Stimulated activated CD8-positive, alpha-beta memory T cell treated with anti-CD3 and anti-CD28 coated beads, Interleukin-2, amount 100 ng/mL, for 48 hours (primary cell): ENCODE measurements around the gene NT5C3B.
A peak's percentile ranks its signal among the peaks of the same experiment; 100 is the strongest.
"Not testable (repeated sequence)": the region's sequence is repeated elsewhere in the genome, so short reads cannot be mapped to it uniquely, and the experiment has no call there.

ENCODE experiments used
- DNase-seq, 2 donors: peaks; one replicate each; pipeline ENCODE4 v3.0.0-alpha.2; 2020; ENCODE audit warnings: low read depth in 2 of 2

NT5C3B gene

DNA sequence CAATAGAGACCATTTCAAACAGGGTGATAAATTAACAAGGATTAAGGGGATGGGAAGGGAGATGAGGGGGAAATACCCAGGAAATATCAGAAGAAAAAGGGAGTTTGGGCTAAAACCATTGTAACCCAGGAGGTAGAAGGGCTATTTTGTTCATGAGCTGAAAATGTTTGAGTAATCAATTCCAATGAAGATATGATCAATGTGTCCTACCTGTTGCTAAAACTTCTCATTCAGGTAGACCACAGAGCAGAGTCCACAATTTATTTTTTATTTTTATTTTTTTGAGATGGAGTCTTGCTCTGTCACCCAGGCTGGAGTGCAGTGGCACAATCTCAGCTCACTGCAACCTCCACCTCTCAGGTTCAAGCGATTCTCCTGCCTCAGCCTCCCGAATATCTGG lies 3.4 kb upstream of the NT5C3B start:
- DNase-seq, result not testable (repeated sequence)

DNA sequence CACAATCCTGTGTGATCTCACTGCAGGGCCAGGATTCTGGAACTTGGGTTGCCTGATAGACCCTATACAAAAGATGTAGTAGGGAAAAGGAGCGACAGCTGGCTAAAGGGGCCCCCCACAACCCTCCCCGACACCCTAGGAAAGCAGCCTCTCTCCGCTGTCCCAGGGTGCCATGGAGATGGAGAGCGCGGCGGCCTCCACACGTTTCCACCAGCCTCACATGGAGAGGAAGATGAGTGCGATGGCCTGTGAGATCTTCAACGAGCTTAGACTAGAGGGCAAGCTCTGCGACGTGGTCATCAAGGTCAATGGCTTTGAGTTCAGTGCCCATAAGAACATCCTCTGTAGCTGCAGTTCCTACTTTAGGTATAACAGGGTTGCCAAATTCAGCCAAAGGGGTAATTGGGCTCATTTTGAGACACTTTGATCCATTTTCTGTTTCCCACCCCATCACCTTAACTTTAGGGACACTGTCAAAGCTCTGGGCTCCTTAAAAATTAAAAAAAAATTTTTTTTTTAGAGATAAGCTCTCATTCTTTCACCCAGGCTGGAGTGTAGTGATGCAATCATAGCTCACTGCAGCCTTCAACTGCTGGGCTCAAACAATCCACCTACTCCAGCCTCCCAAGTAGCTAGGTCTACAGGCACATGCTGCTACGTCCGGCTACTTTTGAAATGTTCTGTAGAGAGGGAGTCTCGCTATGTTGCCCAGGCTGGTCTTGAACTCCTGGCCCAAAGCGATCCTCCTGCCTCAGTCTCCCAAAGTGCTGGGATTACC lies 1.9 kb upstream of the NT5C3B start, which contains the start of gene KLHL10:
Gene KLHL10 (plus strand): TSS at position 65 of the 778 bp plus-strand sequence. CDS start 108 bp downstream, at position 173.
- no peak for DNase-seq

DNA sequence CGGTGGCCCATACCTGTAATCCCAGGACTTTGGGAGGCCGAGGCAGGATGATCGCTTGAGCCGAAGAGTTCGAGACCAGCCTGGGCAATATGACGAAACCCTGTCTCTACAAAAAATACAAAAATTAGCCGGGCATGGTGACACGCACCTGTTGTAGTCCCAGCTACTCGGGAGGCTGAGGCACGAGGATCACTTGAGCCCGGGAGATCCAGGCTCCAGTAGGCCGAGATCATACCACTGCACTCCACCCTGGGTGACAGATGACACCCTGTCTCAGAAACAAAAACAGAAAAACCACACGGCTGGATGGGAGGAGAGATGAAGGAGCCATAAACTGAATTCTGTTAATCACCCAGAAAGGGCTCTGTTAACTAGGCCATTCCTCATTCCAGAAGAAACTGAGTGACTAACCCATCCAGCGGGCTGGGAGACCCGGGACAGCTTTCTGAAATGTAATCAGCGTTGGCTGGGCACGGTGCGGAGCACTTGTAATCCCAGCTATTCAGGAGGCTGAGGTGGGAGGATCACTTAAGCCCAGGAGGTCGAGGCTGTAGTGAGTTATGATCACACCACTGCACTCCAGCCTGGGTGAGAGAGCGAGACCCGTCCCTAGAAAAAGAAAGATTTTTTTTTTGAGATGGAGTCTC lies 641 bp upstream of the NT5C3B start:
- no peak for DNase-seq

DNA sequence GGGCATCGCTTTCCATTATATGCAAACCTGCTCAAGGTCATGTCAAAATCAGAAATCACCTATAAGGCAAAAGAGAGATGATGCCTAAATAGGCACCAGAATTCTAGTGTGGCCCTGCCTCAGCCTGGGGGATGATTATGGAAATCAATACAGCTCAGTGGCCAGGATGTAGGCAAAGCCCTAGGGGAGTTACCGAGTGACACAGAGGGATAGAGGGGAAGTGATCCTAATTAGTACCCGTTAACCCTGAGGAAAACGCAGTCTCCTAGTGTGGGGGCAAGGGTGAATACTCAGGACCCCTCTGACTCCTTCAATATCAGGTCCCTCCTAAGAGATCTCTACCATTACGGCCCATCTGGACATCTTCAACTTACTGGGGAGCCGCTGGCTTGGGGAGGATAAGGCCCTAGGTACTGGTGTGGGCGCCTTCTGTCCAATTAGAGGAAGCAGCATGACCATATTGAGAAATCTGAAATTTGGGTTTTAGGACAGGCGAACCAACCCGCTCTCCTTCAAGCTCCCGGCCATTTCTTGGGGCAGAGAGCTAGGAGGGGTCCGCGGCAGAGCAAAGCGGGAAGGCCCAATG lies 725 bp downstream of the NT5C3B start:
- DNase-seq, result no peak

DNA sequence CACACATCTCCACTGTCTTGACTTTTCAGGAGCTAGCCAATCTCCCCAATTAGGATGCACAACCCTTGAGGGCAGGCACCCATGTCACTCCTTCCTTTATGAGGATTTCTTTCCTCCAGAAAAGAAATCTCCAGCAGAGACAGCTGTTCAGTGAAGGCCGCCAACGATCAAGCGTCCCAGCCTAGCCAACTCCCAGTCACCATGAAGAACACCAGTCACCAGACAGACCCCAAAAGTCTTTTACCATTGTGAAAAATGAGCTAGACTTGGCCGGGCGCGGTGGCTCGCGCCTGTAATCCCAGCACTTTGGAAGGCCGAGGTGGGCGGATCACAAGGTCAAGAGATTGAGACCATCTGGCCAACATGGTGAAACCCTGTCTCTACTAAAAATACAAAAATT lies 6.1 kb downstream of the NT5C3B start:
- not testable (repeated sequence) for DNase-seq

DNA sequence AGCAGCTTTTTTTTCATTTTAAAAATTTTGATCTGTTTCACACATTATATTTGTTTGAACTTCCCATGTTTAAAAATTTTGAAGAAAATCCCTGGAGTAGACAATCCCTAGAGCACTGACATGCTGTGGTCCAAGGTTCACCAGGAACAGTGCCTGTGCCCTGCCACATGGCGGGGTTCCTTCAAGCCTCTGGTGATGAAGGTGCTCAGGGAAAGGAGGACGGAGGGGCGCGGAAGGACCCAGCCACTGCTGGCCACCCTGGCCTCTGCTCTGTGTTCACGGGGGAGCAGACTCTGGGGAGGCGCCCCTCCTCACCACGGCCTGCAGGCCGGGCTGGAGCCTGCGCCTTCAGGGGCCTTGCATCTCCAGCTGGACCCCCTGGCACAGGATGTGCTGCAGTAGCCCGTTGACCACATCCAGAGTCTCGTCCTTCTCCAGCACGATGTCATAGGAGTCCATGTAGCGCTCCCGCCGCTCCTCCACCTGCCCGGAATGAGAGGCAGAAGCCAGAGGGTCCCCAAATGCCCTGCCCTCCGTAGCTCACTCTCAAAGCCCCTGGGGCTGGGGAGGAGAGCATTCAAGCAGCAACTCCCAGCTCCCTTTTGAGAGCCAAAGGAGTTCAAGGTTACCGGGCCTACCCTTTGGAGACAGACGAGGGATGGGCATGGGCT lies 10.7 kb downstream of the NT5C3B start:
- no peak for DNase-seq

DNA sequence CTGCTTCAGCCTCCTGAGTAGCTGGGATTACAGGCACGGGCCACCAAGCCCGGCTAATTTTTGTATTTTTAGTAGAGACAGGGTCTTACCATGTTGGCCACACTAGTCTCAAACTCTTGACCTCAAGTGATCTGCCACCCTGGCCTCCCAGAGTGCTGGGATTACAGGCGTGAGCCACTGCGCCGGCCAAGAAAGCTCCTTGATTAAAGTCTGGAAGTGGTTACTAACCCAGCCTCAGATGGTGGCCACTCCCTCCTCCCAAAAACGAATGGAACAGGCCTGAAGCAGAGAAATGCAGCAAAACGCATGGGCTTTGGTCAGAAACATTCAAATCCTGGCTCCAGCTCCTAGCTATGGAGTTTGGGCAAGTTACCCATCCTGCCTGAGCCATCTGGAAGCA lies 11.9 kb downstream of the NT5C3B start:
- no peak for DNase-seq

DNA sequence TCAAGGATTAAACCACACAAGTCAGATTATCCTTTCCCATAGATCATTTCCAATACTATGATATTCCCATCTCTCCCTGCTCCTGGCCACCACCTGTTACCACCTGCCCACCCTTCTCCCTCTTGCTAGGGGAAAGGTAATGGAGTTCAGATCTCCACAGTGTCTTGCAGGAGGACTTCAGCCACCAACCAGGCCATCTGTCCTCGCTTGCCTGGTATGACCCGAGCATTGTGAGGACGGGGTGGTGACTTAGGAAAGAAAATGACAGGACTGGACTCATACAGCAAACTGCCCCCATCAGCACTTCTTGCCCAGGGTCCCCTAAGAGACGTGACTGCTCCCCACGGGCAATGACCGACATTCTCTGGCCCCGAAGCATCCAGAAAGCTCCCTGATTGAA lies 12.5 kb downstream of the NT5C3B start:
- DNase-seq, result no peak

DNA sequence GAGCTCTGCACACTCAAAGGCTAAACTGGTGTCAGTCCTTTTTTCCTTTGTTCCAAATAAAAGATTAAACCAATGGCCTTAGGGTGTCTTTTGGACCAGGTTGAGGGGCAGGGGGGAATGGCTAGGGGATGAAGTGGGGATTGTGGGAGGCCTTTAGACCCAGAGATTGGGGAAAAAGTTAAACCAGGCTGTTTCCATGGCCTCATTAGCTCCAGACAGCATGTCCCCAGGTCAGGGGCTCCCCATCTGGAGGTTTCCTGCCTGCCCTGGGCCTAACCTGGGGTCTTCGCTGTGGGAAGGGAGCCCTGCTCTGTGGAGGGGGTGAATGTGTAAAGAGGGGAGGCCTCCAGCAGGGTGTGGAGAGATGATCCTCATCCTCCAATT lies 12.9 kb downstream of the NT5C3B start:
- no peak for DNase-seq

DNA sequence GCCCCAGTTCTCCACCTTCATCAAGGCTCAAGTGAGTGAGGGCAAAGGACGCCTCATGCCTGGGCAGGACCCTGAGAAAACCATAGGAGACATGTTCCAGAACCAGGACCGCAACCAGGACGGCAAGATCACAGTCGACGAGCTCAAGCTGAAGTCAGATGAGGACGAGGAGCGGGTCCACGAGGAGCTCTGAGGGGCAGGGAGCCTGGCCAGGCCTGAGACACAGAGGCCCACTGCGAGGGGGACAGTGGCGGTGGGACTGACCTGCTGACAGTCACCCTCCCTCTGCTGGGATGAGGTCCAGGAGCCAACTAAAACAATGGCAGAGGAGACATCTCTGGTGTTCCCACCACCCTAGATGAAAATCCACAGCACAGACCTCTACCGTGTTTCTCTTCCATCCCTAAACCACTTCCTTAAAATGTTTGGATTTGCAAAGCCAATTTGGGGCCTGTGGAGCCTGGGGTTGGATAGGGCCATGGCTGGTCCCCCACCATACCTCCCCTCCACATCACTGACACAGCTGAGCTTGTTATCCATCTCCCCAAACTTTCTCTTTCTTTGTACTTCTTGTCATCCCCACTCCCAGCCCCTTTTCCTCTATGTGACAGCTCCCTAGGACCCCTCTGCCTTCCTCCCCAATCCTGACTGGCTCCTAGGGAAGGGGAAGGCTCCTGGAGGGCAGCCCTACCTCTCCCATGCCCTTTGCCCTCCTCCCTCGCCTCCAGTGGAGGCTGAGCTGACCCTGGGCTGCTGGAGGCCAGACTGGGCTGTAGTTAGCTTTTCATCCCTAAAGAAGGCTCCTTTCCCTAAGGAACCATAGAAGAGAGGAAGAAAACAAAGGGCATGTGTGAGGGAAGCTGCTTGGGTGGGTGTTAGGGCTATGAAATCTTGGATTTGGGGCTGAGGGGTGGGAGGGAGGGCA lies 13.6 kb downstream of the NT5C3B start:
- DNase-seq, result no peak

DNA sequence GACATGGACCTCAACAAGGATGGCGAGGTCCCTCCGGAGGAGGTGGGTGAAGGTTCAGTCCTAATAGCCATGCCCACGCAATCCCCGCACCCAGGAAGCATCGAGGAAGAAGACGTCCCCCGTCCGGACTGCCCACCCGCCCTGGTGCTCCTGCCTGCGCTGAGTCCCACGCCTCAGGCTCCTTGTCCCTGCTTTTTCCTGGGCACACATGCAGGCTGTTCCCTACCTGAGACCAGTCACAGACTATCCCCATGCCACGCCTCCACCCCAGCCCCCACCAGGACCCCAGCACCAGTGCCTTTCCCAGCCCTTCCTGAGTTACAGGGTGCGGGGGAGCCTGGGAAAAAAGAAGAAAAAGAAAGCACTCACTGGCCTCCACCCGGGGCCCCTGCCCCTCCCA lies 14.3 kb downstream of the NT5C3B start:
- DNase-seq, result no peak

DNA sequence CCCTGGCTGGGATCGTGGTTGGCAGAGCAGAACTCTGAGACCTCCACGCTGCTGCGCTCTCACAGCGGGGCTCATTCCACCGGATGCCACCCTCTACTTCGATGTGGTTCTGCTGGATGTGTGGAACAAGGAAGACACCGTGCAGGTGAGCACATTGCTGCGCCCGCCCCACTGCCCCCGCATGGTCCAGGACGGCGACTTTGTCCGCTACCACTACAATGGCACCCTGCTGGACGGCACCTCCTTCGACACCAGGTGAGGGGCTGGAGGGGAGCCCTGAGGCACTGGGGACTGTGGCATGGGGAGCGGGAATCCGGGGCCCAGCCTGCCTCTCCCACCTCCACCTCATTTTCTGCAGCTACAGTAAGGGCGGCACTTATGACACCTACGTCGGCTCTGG lies 18.0 kb downstream of the NT5C3B start:
- no peak for DNase-seq

DNA sequence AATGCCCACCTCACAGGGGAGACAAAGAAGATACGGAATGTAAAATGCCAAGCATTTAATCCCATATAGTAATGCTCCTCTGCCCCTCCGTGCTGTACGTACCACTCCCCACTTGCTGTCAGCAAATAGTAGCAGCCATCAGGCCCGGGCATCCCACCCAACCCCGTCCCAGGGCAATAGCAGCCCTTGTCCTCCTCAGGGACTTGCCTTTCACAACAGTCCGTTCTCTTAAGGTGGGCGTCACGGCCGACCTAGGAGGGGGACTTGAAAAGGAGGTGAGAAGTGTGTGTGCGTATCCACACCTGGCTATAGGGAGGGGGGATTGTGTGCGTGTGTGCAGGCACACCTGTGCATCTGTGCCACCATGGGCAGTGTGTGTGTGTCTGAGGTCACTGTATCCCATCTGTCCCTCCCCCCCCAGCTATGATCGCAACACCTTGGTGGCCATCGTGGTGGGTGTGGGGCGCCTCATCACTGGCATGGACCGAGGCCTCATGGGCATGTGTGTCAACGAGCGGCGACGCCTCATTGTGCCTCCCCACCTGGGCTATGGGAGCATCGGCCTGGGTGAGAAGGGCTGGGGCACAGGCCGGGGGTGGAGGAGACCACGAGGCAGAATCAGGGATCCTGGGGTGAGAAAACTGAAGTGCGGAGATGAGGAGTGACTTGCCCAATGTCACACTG lies 19.3 kb downstream of the NT5C3B start:
- no peak for DNase-seq

DNA sequence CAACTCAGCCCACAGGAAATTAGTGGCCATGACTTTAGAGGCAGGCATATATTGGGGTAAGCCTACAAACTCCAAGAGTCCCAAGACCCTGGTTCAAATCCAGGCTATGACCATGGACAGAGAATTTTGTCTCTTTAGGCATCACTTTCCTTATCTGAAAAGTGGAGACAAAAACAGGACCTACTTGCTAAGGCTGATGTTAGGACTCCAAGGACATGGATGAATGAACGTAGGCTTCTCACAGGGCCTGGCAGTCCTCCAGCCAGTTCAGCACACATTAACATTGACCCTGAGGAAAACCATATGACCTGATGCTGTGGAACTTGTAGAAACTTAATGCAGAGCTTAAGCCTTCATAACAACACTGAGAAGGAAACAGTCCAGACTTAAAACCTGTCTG lies 21.8 kb downstream of the NT5C3B start:
- no peak for DNase-seq

DNA sequence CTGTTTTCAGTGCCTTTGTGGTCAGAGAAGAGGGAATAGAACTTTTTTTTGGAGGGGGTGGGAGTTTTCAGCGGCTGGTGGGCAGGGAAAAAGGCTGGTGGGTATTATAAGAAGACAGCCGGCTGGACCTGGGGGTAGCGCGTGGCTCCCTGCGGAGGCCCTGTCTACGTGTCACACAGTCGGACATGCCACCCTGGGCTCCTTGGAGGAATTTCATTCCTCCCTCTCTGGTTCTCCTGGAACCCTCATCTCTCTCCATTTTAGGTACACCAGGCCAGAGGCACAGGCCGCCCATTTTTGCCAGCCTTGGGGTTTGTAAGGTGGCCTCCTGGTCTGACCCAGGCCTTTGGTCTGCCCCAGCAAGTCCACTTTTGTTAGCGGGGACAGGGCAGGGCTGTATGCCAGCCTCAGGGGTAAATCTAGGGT lies 22.3 kb downstream of the NT5C3B start:
- no peak for DNase-seq

DNA sequence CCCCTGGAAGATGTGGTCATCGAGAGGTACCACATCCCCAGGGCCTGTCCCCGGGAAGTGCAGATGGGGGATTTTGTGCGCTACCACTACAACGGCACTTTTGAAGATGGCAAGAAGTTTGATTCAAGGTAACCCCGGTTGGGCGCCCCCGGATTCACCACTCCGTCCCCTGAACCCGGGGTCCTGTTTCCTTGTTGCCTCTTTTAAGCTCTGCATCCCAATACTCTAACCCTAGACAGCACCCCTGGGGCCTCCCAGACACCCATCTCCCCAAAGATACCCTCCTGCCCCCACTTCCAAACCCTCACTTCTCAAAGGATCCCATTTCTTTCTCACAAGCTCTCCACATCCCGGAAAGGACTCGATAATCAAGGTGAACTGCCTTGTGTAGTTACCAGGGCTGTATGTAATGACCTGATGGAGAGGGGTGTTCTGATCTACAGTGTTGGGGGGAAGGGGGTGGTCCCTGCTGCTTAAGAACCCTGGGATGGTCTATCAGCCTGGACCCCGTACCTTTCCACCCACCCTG lies 22.8 kb downstream of the NT5C3B start:
- no peak for DNase-seq

DNA sequence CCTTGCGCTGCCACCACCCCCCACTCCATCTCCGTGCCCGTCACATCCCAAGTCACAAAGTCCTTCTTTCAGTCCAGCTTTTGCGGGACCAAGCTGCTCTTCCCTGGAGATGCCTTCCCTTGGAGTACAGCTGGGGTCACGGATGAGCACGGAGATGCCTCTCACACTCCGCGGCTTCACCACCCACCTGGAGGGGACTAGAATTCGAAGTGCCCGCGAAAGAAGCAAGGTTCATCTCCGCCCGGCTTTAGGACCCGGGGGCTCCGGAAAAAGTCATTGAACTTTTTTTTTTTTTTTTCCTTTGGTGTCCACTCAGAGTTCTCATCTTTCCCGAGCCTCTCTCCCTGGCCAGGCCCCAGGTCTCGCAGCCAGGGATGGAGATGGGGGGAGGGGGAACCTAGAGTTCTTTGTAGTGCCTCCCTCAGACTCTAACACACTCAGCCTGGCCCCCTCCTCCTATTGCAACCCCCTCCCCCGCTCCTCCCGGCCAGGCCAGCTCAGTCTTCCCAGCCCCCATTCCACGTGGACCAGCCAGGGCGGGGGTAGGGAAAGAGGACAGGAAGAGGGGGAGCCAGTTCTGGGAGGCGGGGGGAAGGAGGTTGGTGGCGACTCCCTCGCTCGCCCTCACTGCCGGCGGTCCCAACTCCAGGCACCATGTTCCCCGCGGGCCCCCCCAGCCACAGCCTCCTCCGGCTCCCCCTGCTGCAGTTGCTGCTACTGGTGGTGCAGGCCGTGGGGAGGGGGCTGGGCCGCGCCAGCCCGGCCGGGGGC lies 23.5 kb downstream of the NT5C3B start, which contains the start of gene FKBP10:
Gene FKBP10 (plus strand): TSS at position 624 of the 771 bp plus-strand sequence. CDS start 31 bp downstream, at position 655.
- DNase-seq, result no peak

DNA sequence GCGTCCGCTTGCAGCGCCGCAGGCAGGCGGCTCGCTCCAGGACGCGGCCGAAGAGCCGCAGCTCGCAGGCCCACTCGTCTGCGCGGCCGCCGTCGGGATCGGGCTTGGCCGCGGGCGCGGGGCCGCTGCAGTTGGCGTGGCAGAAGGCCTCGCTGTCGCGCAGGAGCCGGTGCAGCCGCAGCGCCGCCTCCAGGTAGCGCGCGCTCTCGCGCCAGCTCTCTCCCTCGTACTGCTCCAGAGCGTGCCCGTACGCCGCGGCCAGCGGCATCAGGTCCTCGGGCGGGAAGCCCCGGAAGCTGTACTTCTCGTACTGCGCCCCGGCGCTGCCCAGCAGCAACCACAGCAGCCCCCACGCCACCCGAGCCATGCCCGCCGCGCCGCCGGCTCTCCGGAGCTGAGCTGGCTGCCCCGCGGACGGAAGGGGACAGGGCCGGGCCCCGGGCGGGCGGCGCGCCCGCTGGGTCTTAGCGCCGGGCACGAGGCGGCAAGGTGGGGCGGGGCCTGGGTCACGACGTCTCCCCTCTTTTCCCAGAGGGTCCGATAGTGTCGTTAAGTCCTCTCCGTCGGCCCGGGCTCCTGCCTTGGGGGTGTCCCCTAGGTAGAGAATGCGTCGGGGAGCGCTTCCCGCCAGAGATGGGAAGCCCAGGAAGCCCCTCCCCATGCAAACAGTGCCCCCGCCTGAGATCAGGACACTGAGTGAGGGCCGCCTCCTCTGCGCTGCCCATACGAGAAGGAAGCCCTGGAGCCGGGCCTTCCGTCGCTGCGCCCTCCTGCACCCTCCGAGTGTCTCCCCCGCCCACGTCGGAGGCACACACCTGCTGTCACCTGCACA lies 24.3 kb downstream of the NT5C3B start, which contains the start of gene P3H4:
Gene P3H4 (minus strand): TSS at position 401 of the 832 bp plus-strand sequence. CDS start 34 bp downstream, at position 367.
- DNase-seq, result peak; percentile 51 to 61
